ENCODE measurements around the gene BOD1L1.
A peak's percentile ranks its signal among the peaks of the same experiment; 100 is the strongest.

The BOD1L1 gene

GRCh38 chr4:13555325-13555724 is 72.2 kb downstream of the BOD1L1 start:
- no peak for DNase-seq

GRCh38 chr4:13553081-13553480 is 74.4 kb downstream of the BOD1L1 start:
- no peak for DNase-seq

GRCh38 chr4:13548984-13549546 is 78.5 kb downstream of the BOD1L1 start:
- peak; percentile 67 for DNase-seq

GRCh38 chr4:13548059-13548983 is 79.2 kb downstream of the BOD1L1 start:
- DNase-seq, result no peak

GRCh38 chr4:13547485-13548041 is 80.0 kb downstream of the BOD1L1 start:
- DNase-seq, result no peak

GRCh38 chr4:13546941-13547484 is 80.5 kb downstream of the BOD1L1 start:
- no peak for DNase-seq

- no peak for DNase-seq
Measured at GRCh38 chr4:13546142-13546940, 81.2 kb downstream of the BOD1L1 start.

GRCh38 chr4:13545394-13545808 is 82.1 kb downstream of the BOD1L1 start:
- no peak for DNase-seq

- DNase-seq, result peak; percentile 75
Measured at GRCh38 chr4:13544606-13545393, 82.7 kb downstream of the BOD1L1 start.

- no peak for DNase-seq
Measured at GRCh38 chr4:13543839-13544605, 83.5 kb downstream of the BOD1L1 start, which contains the start of gene NKX3-2. NKX3-2 (minus strand) TSS chr4:13544508; CDS start chr4:13544414, 94 bp downstream.

GRCh38 chr4:13543032-13543838 is 84.3 kb downstream of the BOD1L1 start:
- no peak for DNase-seq

- no peak for DNase-seq
Measured at GRCh38 chr4:13542577-13543031, 84.9 kb downstream of the BOD1L1 start.

GRCh38 chr4:13541720-13542576 is 85.6 kb downstream of the BOD1L1 start:
- DNase-seq, result no peak

- DNase-seq, result no peak
Measured at GRCh38 chr4:13541176-13541604, 86.3 kb downstream of the BOD1L1 start.

GRCh38 chr4:13540446-13541175 is 86.9 kb downstream of the BOD1L1 start:
- no peak for DNase-seq

GRCh38 chr4:13539619-13540445 is 87.7 kb downstream of the BOD1L1 start:
- no peak for DNase-seq

- no peak for DNase-seq
Measured at GRCh38 chr4:13539047-13539618, 88.4 kb downstream of the BOD1L1 start.
